HG03469 (cell line): ENCODE data around the gene CCDC51.

Experiments used
- ATAC-seq: cut with Tn5 transposase; IDR thresholded peaks from one replicate; pipeline ENCODE4 v1.9.1; 2021; ENCODE audit warnings: mild to moderate bottlenecking, moderate library complexity, moderate number of reproducible peaks; ENCODE audit not compliant: unreplicated experiment

CCDC51 gene

GRCh38 chr3:48422272-48422671 is 17.6 kb downstream of the CCDC51 start:
- no peak for ATAC-seq

GRCh38 chr3:48420561-48420960 is 19.4 kb downstream of the CCDC51 start:
- ATAC-seq, result no peak

- ATAC-seq, result no peak
These were observed 20.3 kb downstream of the CCDC51 start for GRCh38 chr3:48419597-48419996.

GRCh38 chr3:48419149-48419548 is 20.8 kb downstream of the CCDC51 start:
- ATAC-seq, result no peak

GRCh38 chr3:48418651-48419050 is 21.3 kb downstream of the CCDC51 start:
- ATAC-seq, result no peak

- ATAC-seq, result no peak
These were observed 21.8 kb downstream of the CCDC51 start for GRCh38 chr3:48418140-48418539.

GRCh38 chr3:48417529-48418108 is 22.3 kb downstream of the CCDC51 start:
- no peak for ATAC-seq

GRCh38 chr3:48416546-48416945 is 23.4 kb downstream of the CCDC51 start:
- ATAC-seq, result no peak

- ATAC-seq, result no peak
These were observed 23.8 kb downstream of the CCDC51 start for GRCh38 chr3:48416091-48416505.

- ATAC-seq, result no peak
These were observed 24.5 kb downstream of the CCDC51 start for GRCh38 chr3:48415251-48415953.

GRCh38 chr3:48414376-48415250 is 25.3 kb downstream of the CCDC51 start:
- ATAC-seq, result no peak

GRCh38 chr3:48413611-48414010 is 26.3 kb downstream of the CCDC51 start:
- no peak for ATAC-seq

GRCh38 chr3:48413086-48413485 is 26.8 kb downstream of the CCDC51 start:
- ATAC-seq, result no peak

- ATAC-seq, result no peak
These were observed 27.4 kb downstream of the CCDC51 start for GRCh38 chr3:48412375-48413001.

- ATAC-seq, result no peak
These were observed 28.1 kb downstream of the CCDC51 start for GRCh38 chr3:48411606-48412374.

- ATAC-seq, result no peak
These were observed 28.8 kb downstream of the CCDC51 start for GRCh38 chr3:48411041-48411588.

- ATAC-seq, result no peak
These were observed 29.5 kb downstream of the CCDC51 start for GRCh38 chr3:48410205-48411040.

- no peak for ATAC-seq
These were observed 30.4 kb downstream of the CCDC51 start for GRCh38 chr3:48409291-48410201.
